GM19455 (cell line): Measurements from ENCODE around the gene CPT1A.
"Not testable (repeated sequence)": the region's sequence is repeated elsewhere in the genome, so short reads cannot be mapped to it uniquely, and the experiment has no call there.

Source experiments
- ATAC-seq: cut with Tn5 transposase; IDR thresholded peaks from one replicate; pipeline ENCODE4 v1.9.1; 2021; ENCODE audit not compliant: unreplicated experiment

Gene CPT1A

DNA sequence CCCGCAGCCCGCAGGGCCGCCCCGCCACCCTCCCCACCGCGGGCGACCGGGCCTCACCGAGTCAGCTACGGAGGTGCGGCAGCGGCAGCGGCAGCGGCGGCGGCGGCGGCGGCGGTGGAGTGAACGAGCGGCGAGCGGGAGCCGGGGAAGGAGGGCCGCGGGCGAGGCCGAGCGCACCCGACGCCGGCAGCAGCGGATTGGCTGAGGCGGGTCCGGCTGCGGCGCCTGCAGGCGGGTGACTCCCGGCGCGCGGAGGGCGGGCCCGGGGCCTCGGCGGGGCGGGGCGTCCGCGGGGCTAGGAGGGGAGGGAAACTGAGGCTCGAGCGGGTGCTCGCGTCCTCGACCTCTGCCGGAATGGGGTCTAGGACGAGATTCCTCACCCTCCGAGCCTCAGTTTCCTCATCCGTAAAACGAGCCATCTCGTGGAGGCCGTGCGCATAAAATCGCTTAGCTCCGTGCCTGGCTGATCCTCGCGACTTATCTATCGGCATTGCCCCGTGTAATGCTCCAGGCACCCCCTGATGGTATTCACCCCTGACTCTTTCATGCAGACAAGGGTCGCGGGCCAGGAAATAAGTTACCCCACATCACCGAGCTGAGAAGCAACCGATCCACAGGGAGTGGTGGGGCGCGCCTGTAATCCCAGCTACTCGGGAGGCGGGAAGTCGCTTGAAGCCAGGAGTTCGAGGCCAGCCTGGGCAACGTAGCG lies at the start of gene CPT1A:
Gene CPT1A (minus strand): TSS at position 199 of the 709 bp plus-strand sequence. CDS start 26,442 bp downstream, outside the sequence.
- ATAC-seq, result no peak

DNA sequence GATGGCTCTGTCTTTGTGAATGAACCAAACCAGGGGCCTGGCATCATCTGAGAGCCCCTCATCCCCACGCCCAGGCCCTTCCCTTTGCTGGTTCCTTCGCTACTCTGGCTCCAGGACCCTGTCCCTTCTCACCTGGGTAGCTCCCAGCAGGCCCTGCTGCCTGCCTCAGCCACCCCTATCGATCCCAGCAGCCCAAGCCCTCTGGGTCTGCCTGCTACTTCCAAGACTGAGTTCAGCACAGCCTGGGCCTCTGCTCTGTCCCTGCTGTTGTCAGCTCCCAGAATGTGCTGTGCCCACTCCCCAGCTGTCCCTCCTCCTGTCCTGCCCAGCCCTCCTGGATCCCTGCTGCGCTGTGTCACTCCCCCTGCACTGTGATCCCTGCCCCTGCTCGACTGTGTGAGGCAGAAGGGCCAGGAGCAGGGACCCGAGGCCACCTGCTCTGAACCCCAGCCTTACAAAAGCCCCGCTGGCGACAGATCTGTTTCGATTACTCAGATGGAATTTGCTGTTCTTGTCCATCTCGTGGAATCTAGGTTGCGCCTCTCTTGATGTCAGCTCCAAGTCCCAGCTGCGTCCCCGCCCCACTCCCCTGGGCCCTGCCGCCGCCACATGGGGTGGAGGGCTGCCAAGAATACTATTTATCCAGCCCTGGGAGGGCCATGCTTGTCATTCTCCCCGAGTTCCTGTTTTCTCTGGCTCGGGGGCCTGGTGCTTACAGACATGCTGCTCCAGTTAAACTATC lies 48.9 kb upstream of the CPT1A start:
- no peak for ATAC-seq

DNA sequence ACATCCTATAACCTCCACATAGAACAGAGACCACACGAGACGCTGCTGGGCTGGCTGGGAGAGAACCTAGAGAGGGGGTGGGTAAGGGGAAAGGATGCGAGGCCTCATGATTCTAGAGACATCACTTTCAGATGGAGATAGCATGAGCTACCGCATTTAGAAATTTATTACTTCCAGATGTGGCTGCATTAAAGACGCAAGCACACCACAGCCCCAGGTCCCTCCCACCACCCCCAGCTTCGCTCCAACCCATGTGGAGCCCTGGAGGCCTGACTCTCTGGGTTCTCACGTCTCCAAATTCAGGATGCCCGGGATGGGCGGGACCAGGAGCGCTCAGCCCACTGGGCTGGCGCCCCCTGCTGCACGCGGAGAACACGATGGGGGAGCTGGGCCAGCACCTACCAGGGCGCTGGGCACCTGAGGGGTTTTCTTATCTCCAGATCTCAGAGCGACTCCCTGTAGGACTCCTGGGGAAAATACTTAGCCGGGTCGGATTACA lies 48.3 kb upstream of the CPT1A start:
- no peak for ATAC-seq

DNA sequence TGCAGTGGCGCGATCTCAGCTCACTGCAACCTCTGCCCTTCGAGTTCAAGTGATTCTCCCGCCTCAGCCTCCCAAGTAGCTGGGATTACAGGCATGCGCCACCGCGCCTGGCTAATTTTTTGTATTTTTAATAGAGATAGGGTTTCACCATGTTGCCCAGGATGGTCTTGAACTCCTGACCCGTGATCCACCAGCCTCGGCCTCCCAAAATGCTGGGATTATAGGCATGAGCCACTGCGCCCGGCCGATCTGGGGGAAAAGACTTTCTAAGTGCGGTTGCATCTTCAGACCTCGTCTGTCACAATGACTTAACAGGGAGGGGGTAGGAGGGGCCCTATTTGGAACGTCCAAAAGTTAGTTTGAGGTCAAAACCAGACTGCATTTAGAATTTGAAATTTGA lies 43.1 kb upstream of the CPT1A start:
- not testable (repeated sequence) for ATAC-seq

DNA sequence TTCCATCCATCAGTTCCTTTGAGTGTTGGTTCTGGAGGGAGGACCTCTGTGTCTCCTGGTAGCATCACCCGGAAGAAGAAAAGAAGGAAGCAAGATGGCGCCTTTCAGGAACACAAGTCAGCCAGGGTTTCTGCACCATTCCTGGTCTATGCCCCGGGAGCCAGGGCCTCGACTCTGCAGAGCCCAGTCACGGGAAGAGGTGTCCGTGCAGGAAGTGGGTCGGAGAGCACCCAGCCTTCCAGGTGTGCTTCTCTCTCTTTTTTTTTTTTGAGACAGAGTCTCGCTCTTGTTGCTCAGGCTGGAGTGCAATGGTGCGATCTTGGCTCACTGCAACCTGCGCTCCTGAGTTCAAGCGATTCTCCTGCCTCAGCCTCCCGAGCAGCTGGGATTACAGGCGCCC lies 40.7 kb upstream of the CPT1A start:
- no peak for ATAC-seq

DNA sequence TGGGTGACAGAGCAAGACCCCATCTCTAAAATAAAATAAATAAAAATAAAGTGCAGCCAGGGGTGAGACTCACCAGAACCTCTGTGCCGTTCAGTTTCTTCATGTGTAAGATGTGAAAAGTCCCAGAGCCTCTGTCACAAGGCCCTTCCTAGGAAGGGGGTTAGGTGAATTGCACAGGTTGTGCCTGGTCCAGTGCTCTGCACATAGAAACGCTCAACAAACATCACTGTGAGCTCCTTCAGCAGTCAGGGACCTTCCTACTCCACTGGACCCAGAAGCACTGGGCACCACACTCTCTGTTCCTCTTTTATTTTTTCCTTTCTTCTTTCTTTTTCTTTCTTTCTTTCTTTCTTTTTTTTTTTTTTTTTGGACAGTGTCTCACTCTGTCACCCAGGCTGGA lies 39.6 kb upstream of the CPT1A start:
- ATAC-seq, result no peak

DNA sequence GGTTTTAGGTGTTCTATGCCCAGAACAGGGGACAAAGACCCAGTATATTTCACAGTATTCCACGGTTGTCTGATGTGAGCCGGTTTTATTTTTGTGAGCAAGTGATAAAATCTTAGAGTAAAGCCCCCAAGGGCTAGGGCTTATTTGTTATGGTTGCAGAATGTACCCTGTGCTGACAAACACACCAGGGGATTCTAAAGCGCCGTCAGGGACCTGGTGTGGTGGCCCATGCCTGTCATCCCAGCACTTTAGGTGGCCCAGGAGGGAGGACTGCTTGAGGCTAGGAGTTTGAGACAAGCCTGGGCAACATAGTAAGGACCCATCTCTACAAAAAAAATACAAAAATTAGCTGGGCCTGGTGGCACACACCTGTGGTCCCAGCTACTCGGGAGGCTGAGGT lies 39.1 kb upstream of the CPT1A start:
- ATAC-seq, result no peak

DNA sequence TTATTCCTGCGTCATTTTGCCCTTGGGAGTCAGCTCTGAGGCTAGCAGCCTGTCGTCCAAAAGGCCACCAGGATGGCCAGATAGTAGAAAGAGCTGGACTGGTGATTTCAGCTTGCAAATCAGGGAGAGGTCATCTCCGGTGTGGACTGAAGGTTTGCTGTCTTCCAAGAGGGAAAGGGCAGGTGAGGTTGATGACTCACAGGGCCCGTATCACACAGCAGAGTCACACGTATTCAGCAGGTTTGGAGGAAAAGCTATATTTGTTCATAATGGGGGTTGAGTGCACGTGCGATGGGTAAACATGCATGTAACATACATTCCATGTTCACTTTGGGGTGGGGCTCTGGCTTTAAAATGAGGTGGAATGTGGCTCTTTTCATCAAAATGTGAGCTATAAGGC lies 36.3 kb upstream of the CPT1A start:
- no peak for ATAC-seq

DNA sequence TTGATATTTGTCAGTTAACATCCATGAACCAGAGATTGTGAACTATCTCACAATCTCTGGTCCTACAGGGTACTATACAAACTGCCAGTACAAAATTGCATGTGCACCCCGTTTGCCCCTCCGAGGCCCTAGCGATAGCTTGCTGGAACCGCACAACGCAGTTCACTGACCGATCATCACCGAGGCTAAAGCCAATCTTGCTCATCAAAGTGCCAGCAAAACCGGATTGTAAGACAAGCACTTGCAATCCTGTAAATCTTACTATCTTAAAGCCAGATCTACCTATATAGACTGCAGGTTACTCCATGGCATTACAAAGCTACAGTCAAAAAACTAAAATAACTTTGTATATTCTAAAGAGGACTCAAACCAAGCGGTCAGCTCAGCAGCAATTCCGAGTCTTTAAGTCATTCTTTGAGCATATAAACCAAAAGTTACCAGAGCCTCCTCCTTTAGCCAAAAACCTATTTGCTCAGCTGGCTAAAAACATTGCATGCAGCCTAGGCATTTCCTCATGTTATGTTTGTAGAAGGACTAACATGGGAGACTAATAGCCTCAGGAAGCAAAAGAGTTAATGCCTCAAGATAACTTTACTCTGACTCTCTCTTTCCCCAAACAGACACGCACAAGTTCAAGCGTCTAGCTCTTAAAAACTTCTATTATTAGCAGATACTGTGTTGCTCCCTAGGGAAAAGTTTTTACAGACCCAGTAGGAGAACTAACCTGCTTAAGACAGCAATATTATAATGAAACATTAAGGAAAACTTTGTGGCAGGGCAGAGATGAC lies 30.7 kb upstream of the CPT1A start:
- ATAC-seq, result no peak

DNA sequence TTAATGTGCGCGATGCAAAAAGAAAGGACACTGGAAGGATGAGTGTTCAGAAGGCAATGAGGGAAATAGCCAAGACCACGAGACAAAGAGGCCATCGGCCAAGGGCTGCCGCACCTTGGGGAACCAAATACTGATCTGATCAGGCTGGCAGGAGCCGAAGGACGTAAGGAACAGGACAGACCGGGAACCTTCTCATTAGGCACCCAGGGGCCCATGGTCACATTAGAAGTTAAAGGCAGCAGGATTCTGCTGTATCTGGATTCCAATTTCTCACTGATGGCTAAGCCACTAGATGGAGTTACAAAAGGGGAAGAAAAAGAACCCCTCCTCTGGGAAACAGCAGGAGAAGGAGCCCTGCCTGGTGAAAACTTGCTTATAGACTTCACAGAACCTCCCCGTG lies 28.8 kb upstream of the CPT1A start:
- no peak for ATAC-seq

DNA sequence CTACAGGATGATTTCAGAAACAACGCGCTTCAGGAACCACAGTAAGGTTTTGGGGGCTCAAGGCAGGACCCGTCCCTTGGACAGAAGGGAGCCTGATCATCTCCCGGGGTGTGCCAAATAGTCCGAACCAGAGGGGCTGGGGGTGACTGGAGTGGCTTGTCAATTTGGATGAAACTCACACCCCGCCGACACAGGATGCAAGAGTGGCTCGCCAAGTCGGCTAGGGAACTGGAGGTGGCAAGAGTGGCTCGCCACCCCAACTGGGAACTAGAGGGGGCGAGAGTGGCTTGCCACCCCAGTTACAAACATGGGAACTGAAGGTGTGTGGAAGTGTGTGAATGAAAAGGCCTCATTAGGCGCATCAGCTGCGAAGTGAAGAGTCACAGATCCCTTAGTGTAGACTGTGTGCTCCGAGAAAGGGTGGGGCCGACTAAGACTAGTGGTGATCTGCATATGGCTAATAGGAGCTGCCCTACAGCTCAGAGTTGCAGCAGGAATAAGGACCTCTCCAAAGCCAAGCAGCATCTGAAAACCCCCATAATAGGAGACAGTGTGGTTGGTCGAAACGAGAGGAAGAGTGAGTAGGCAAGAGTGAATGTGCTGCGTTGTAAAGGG lies 26.6 kb upstream of the CPT1A start:
- no peak for ATAC-seq

DNA sequence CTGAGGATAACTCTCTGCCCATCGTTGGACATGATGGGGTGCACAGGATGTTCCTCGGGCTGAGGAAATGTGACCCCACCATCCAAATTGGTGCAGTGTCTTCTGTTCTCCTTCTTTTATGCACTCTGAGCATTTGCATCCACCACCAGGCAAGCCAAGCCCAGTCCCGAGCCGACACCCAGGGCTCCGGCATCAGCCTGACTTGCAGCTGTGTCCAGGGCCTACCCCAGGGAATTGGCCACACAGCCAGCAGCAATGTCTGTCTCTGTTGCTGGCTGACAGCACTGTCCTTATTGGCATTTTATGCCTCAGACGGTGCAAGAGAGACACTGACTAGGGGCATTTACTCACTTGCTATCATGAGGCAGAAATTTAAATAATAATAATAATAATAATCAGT lies 25.4 kb upstream of the CPT1A start:
- ATAC-seq, result no peak

DNA sequence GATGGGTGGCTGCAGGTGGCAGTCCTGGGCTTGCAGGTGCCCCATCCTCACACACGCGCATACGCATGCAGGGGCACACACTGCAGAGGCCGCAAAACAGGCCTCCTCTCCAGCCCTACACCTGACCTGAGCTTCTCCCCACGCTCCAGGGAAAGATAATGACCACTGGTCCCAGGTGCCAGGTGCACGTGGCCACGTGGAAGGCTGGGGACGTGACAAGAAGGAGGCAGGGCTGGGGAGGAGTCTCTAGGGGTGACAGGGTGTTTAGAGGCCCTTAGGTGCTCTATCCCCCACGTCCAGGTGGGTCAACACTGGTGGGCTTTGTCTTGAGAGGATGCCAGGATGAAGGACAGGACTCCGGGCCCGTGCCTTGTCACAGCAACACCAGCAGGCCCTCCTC lies 23.5 kb upstream of the CPT1A start:
- ATAC-seq, result no peak

DNA sequence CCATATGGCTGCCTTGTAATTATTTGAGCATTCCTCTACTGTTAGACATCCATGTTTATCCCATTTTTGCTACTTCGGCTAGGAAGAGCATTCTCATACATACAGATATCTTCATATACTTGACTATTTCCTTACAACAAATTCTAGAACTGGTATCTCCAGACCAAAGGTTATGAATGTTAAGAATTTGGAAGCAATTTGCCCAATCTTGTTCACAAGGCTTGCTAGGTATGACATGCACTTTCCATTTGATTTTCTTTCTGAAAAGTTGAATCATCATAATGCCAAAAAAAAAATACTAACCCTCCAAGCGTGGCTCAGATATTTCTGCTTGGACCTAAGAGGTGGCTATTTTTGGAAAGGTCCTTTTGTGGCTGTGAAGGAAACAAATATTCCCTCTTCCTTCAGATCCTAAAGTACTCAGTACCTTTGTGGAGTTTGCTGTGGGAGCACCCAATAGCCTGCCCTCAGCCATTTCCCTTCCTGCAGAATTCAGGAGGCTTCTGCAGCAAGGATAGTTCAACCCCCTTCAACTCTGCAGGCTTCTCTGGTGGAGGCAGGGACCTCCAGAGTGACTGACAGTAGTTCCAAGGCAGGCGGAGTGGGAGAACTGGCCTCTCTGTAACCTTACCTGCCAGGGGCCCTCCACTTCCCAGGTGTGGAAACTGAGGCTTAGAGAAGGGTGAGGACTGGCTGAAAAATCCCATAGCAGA lies 22.0 kb upstream of the CPT1A start:
- ATAC-seq, result no peak

DNA sequence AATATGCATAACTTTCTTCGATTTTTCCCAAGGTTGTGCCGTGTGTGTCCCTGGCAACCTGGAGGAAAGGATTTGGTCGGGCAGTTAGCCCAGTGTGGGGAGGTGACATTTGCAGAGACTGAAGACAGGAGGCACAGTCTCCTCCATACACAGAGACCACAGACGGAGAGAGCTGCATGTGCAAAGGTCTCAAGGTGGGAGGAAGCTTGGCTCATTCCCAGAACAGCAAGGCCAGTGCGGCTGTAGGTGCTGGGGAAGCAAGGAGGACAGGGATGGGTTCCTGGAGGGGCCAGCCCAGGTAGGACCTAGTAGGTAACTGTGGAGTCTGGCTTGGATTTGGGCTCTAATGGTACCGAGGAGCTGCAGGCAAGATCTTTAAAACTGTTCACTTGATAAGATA lies 20.7 kb upstream of the CPT1A start:
- ATAC-seq, result no peak

DNA sequence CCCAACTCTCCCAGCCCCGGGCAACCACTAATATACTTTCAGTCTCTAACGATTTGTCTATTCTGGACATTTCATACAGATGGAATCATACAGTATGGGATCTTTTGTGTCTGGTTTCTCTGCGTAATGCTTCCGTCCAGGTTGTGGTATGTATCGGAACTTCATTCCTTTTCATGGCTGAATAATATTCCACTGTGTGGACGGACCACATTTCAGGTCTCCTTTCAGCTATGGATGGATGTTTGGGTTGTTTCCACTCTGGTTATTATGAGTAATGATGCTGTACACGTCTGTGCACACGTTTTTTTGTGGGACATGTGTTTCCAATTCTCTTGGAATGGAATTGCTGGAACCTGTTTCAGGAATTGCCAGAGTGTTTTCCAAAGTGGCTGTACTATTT lies 17.4 kb upstream of the CPT1A start:
- ATAC-seq, result no peak

DNA sequence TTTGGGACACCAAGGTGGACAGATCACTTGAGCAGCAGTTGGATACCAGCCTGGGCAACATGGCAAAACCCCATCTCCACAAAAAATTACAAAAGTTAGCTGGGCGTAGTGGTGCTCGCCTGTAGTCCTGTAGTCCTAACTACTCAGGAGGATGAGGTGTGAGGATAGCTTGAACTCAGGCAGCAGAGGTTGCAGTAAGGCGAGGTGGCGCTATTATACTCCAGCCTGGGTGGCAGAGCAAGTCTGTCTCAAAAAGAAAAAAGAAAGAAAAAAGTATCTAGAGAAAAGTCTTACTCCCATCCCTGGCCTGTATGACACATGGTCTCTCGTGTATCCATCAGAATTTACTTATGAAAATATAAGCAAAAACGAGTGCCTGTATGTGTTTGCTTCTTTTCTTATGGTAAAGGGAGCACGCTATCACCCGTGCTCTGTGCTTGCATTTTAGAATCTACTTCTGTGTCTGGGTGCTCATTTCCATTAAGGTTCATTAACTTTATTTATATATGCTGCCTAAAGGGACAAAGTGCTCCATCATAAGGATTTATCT lies 15.4 kb upstream of the CPT1A start:
- no peak for ATAC-seq

DNA sequence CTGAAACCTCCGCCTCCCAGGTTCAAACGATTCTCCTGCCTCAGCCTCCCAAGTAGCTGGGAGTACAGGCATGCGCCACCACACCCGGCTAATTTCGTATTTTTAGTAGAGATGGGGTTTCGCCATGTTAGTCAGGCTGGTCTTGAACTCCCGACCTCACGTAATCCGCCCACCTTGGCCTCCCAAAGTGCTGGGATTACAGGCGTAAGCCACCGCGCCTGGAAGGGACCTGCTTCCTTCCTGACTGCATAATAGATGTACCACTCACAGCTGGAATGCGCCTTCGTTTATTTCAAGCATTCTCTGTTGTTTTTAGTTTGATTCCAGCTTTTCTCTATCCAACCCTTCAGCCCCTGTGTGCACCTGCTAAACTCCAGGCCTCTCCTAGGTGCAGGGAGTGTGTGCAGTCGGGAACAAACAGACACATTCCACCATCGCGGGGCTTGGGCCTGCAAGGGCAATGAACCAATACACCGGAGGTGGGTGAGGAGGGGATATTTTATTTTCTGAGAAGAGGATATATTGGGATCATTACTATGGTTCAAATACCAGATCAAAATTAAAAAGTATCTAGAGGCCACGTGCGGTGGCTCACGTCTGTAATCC lies 14.8 kb upstream of the CPT1A start:
- ATAC-seq, result not testable (repeated sequence)

DNA sequence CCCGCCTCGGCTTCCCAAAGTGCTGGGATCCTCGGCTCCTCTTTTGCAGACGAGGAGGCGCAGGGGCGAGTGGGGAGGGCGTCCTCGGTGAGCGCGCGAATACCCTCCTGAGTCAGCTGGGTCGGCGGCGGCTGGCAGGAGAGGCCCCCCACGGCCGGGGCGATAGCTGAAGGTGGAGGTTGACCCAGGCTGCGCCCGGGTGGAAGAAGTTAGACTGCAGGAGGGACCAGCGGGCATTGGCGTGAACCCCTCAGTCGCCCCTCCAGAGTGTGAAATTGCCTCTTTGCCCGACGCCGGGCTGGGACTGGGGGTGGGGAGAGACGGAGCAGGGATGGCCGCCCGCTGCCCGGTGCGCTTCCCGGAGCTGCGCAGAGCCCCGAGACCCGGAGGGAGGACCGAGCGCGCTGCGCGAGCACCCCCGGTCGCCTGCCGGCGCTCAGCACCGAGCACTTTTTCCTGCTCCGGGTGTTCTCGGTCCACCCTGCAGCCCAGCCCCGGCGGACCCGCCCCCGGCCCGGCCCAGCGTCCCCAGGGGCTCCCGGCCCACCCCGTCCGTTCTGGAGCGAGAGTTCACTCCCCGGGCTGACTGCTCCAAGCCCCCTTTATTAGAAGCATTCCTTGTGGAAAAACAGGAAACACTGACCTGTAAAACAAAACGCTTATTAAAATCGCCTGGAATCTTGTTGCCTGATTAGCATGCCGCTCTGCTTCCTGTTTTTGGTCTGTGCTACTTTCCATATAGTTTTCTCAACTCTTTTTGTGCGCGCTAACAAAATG lies 13.7 kb upstream of the CPT1A start:
- ATAC-seq, result no peak
